T-helper 17 cell (primary cell): ENCODE measurements around the gene SERPINH1. TPM values are rescaled to one million over a fixed set of nuclear protein-coding genes. Genes with fewer than 3 reads are reported as not detected.

Experiments used
- ATAC-seq: fragments of 150-1000 bp; cut with Tn5 transposase; 2 replicates; pipeline ENCODE4 v1.10.0; 2021; ENCODE audit warnings: mild to moderate bottlenecking, moderate library complexity
- DNase-seq, 3 donors: peaks; one replicate each; pipeline versions ENCODE4 v3.0.0 to v3.0.0-alpha.2; 2020 to 2021
- H3K9me3 ChIP-seq: one replicate; pipeline ENCODE4 v1.7.0; 2013; ENCODE audit warnings: low read length, mild to moderate bottlenecking; ENCODE audit not compliant: control insufficient read depth, poor library complexity, severe bottlenecking
- H3K27ac Mint-ChIP-seq: one replicate; pipeline ENCODE4 v1.8.0; 2022; ENCODE audit warnings: mild to moderate bottlenecking, moderate library complexity, mixed read lengths
- H3K27me3 Mint-ChIP-seq: one replicate; pipeline ENCODE4 v1.8.0; 2022; ENCODE audit warnings: mixed read lengths
- H3K36me3 Mint-ChIP-seq: one replicate; pipeline ENCODE4 v1.8.0; 2022; ENCODE audit warnings: low read depth, mixed read lengths
- H3K4me1 Mint-ChIP-seq: one replicate; pipeline ENCODE4 v1.8.0; 2022; ENCODE audit warnings: mild to moderate bottlenecking, mixed read lengths
- H3K4me3 Mint-ChIP-seq: one replicate; pipeline ENCODE4 v1.8.0; 2022; ENCODE audit warnings: mild to moderate bottlenecking, moderate library complexity, mixed read lengths
- total RNA-seq, 4 donors: library from RNA in 2 of 4; stranded (reverse) in 2 of 4; gene quantifications; one replicate each; pipeline ENCODE4 v1.2.3 and lab custom pipeline; 2022 to 2026

The SERPINH1 gene
- 1 to 10 TPM; 3.5 to 3.6 TPM for total RNA-seq
- total RNA-seq (lab: John Stamatoyannopoulos, UW): 6.0 to 19.5 reads per million in 2 donors

GRCh38 chr11:75562048-75562835 lies at the start of gene SERPINH1:
Gene SERPINH1 (plus strand): TSS chr11:75562253. CDS start chr11:75566350, 4,097 bp downstream.
- H3K27ac Mint-ChIP-seq: peak within 1 kb of the TSS; percentile 94
- H3K4me1 Mint-ChIP-seq: peaks cover 28% of the 10 kb centered on the region
- H3K4me3 Mint-ChIP-seq: peak within 1 kb of the TSS; percentile 98
- no peaks in the 10 kb centered on the region for H3K9me3 ChIP-seq
- ATAC-seq: peak; percentile 82
- DNase-seq: peak; percentile 29 to 38 (median 31)
- no peaks in the 10 kb centered on the region for H3K36me3 Mint-ChIP-seq
- peaks cover 3% of the 10 kb centered on the region for H3K27me3 Mint-ChIP-seq

GRCh38 chr11:75513250-75513649 lies 48.8 kb upstream of the SERPINH1 start:
- H3K27me3 Mint-ChIP-seq: no peaks in the 10 kb centered on the region
- H3K4me1 Mint-ChIP-seq: peaks cover 44% of the 10 kb centered on the region
- peaks cover 2% of the 10 kb centered on the region for H3K36me3 Mint-ChIP-seq
- no peak overlapping the region for H3K4me3 Mint-ChIP-seq
- H3K27ac Mint-ChIP-seq: no peak overlapping the region
- no peak for DNase-seq
- no peaks in the 10 kb centered on the region for H3K9me3 ChIP-seq
- ATAC-seq: no peak

GRCh38 chr11:75514596-75514995 lies 47.5 kb upstream of the SERPINH1 start:
- ATAC-seq: no peak
- H3K27ac Mint-ChIP-seq: no peak overlapping the region
- H3K36me3 Mint-ChIP-seq: peaks cover 2% of the 10 kb centered on the region
- no peaks in the 10 kb centered on the region for H3K27me3 Mint-ChIP-seq
- no peak overlapping the region for H3K4me3 Mint-ChIP-seq
- no peaks in the 10 kb centered on the region for H3K9me3 ChIP-seq
- no peak for DNase-seq
- peaks cover 44% of the 10 kb centered on the region for H3K4me1 Mint-ChIP-seq

GRCh38 chr11:75516140-75516539 lies 45.9 kb upstream of the SERPINH1 start:
- no peak for DNase-seq
- Mint-ChIP-seq H3K4me3 (no peak overlapping the region), H3K4me1 (peaks cover 45% of the 10 kb centered on the region), H3K36me3 (peaks cover 2% of the 10 kb centered on the region), H3K27ac (peak overlapping the region; percentile 87), H3K27me3 (no peaks in the 10 kb centered on the region)
- no peak for ATAC-seq
- H3K9me3 ChIP-seq: no peaks in the 10 kb centered on the region

GRCh38 chr11:75516886-75517285 lies 45.2 kb upstream of the SERPINH1 start:
- H3K27ac Mint-ChIP-seq: peak overlapping the region; percentile 87
- H3K4me1 Mint-ChIP-seq: peaks cover 46% of the 10 kb centered on the region

GRCh38 chr11:75518204-75518549 lies 43.9 kb upstream of the SERPINH1 start:
- no peak for ATAC-seq
- peak overlapping the region; percentile 87 for H3K27ac Mint-ChIP-seq
- no peaks in the 10 kb centered on the region for H3K27me3 Mint-ChIP-seq
- H3K36me3 Mint-ChIP-seq: peaks cover 2% of the 10 kb centered on the region
- no peak overlapping the region for H3K4me3 Mint-ChIP-seq
- no peaks in the 10 kb centered on the region for H3K9me3 ChIP-seq
- peaks cover 46% of the 10 kb centered on the region for H3K4me1 Mint-ChIP-seq
- DNase-seq: no peak

More at GRCh38 chr11:75516886-75517285, 45.2 kb upstream of the SERPINH1 start:
- H3K9me3 ChIP-seq: no peaks in the 10 kb centered on the region
- Mint-ChIP-seq H3K36me3 (peaks cover 2% of the 10 kb centered on the region), H3K27me3 (no peaks in the 10 kb centered on the region), H3K4me3 (peak overlapping the region; percentile 73)
- ATAC-seq: no peak
- DNase-seq: no peak

- Mint-ChIP-seq H3K36me3 (peaks cover 2% of the 10 kb centered on the region), H3K4me3 (no peak overlapping the region), H3K27me3 (no peaks in the 10 kb centered on the region), H3K4me1 (peaks cover 53% of the 10 kb centered on the region), H3K27ac (peak overlapping the region; percentile 87)
- no peaks in the 10 kb centered on the region for H3K9me3 ChIP-seq
- ATAC-seq: no peak
- no peak for DNase-seq
Observed at GRCh38 chr11:75518771-75519653, 43.0 kb upstream of the SERPINH1 start.

- peaks cover 50% of the 10 kb centered on the region for H3K4me1 Mint-ChIP-seq
Observed at GRCh38 chr11:75520688-75521087, 41.4 kb upstream of the SERPINH1 start.

GRCh38 chr11:75522286-75523044 lies 39.6 kb upstream of the SERPINH1 start:
- H3K9me3 ChIP-seq: no peaks in the 10 kb centered on the region
- H3K4me1 Mint-ChIP-seq: peaks cover 39% of the 10 kb centered on the region
- H3K27me3 Mint-ChIP-seq: no peaks in the 10 kb centered on the region
- no peaks in the 10 kb centered on the region for H3K36me3 Mint-ChIP-seq
- H3K4me3 Mint-ChIP-seq: no peak overlapping the region
- DNase-seq (no peak), ATAC-seq (no peak)
- peak overlapping the region; percentile 89 for H3K27ac Mint-ChIP-seq

More at GRCh38 chr11:75520688-75521087, 41.4 kb upstream of the SERPINH1 start:
- Mint-ChIP-seq H3K27me3 (no peaks in the 10 kb centered on the region), H3K27ac (peak overlapping the region; percentile 65), H3K36me3 (no peaks in the 10 kb centered on the region), H3K4me3 (no peak overlapping the region)
- no peak for DNase-seq
- no peaks in the 10 kb centered on the region for H3K9me3 ChIP-seq
- no peak for ATAC-seq

GRCh38 chr11:75523189-75523588 lies 38.9 kb upstream of the SERPINH1 start:
- no peaks in the 10 kb centered on the region for H3K27me3 Mint-ChIP-seq
- DNase-seq: no peak
- H3K27ac Mint-ChIP-seq: peak overlapping the region; percentile 89
- H3K4me1 Mint-ChIP-seq: peaks cover 35% of the 10 kb centered on the region
- H3K36me3 Mint-ChIP-seq: no peaks in the 10 kb centered on the region
- H3K9me3 ChIP-seq: no peaks in the 10 kb centered on the region
- no peak for ATAC-seq
- H3K4me3 Mint-ChIP-seq: peak overlapping the region; percentile 90

GRCh38 chr11:75523811-75524664 lies 38.0 kb upstream of the SERPINH1 start:
- ATAC-seq: no peak
- Mint-ChIP-seq H3K36me3 (no peaks in the 10 kb centered on the region), H3K4me3 (peak overlapping the region; percentile 90), H3K27ac (peak overlapping the region; percentile 89), H3K4me1 (peaks cover 33% of the 10 kb centered on the region), H3K27me3 (no peaks in the 10 kb centered on the region)
- H3K9me3 ChIP-seq: no peaks in the 10 kb centered on the region
- no peak for DNase-seq
